Endothelial cell of umbilical vein (primary cell): ENCODE measurements around the gene ULK1. TPM values are rescaled to one million over a fixed set of nuclear protein-coding genes. Genes with fewer than 3 reads are reported as not detected.

ENCODE experiments used
- BruUV-seq: library from RNA; stranded (reverse); fragments of 400-500 nt; replicated peaks from 2 replicates; lab custom pipeline; 2021; lab: Mats Ljungman, UMichigan
- CTCF ChIA-PET: fragments of 300-600, 350-600 bp; sonication (Branson Sonifier 250); formaldehyde crosslinking; loops from one replicate; lab custom pipeline; 2021; ENCODE audit warnings: antibody characterized with exemption, inconsistent platforms; lab: Charles Lee
- POLR2A ChIA-PET: fragments of 300-600, 350-600 bp; sonication (Branson Sonifier 250); formaldehyde crosslinking; loops from one replicate; lab custom pipeline; 2021; ENCODE audit warnings: antibody characterized with exemption, inconsistent platforms; lab: Charles Lee
- DNase-seq: peaks from one replicate; pipeline ENCODE4 v3.0.0-alpha.2; 2011; ENCODE audit warnings: low read depth, low spot score
- FAIRE-seq: peaks from 2 replicates; lab custom pipeline; 2011; peaks lifted over from hg19 to GRCh38; lab: Jason Lieb, UNC
- H2AFZ ChIP-seq: 2 replicates; pipeline ENCODE4 v1.6.0; 2012; ENCODE audit warnings: low read depth, low read length, control low read depth, inconsistent platforms
- H3K27ac ChIP-seq: 2 replicates; pipeline ENCODE4 v1.5.1; 2011; ENCODE audit warnings: low read depth, mild to moderate bottlenecking, control low read depth, low read length, moderate library complexity; ENCODE audit not compliant: insufficient read depth
- H3K27me3 ChIP-seq, 2 experiments: 2 replicates each; pipeline versions ENCODE4 v1.6.0 to v1.6.1; 2011; ENCODE audit warnings: low read length in 2 of 2, mixed read lengths in 1 of 2; ENCODE audit not compliant: control insufficient read depth in 2 of 2, insufficient read depth in 2 of 2
- H3K36me3 ChIP-seq, 2 experiments: 2 replicates in 1 of 2; 3 replicates in 1 of 2; pipeline ENCODE4 v1.5.1; 2011; ENCODE audit warnings: low read length in 2 of 2, mild to moderate bottlenecking in 1 of 2, moderate library complexity in 1 of 2; ENCODE audit not compliant: control insufficient read depth in 2 of 2, insufficient read depth in 2 of 2; ENCODE audit errors: extremely low read depth in 1 of 2
- H3K4me1 ChIP-seq: 3 replicates; pipeline ENCODE4 v1.5.1; 2011; ENCODE audit warnings: mild to moderate bottlenecking, low read length; ENCODE audit not compliant: control insufficient read depth, insufficient read depth; ENCODE audit errors: extremely low read depth
- H3K4me2 ChIP-seq: 2 replicates; pipeline ENCODE4 v1.6.1; 2011; ENCODE audit warnings: low read length, control low read depth, mixed read lengths; ENCODE audit not compliant: insufficient read depth
- H3K4me3 ChIP-seq, 3 experiments: fragments of 200-600 bp in 1 of 3; sonication (generic), shearing (Covaris generic) in 1 of 3; replicated peaks in 1 of 3; 2 replicates each; pipeline ENCODE4 v1.5.1; 2011 to 2016; ENCODE audit warnings: control low read depth in 3 of 3, low read length in 3 of 3, mild to moderate bottlenecking in 2 of 3, inconsistent platforms in 1 of 3, low read depth in 1 of 3, moderate library complexity in 1 of 3; ENCODE audit not compliant: insufficient read depth in 1 of 3
- H3K79me2 ChIP-seq: 2 replicates; pipeline ENCODE4 v1.6.0; 2012; ENCODE audit warnings: low read length, inconsistent platforms; ENCODE audit not compliant: control insufficient read depth, insufficient read depth
- H3K9ac ChIP-seq: replicated peaks from 2 replicates; pipeline ENCODE3; 2011; ENCODE audit warnings: low read length, control low read depth; ENCODE audit not compliant: insufficient read depth; ENCODE audit errors: extremely low read depth
- H3K9me1 ChIP-seq: replicated peaks from 3 replicates; pipeline ENCODE4 v1.6.0; 2011; ENCODE audit warnings: mild to moderate bottlenecking, low read length; ENCODE audit not compliant: control insufficient read depth, insufficient read depth; ENCODE audit errors: extremely low read depth
- H3K9me3 ChIP-seq: replicated peaks from 2 replicates; pipeline ENCODE4 v1.5.1; 2012; ENCODE audit warnings: low read length, inconsistent platforms; ENCODE audit not compliant: control insufficient read depth, insufficient read depth
- H4K20me1 ChIP-seq: replicated peaks from 2 replicates; pipeline ENCODE3; 2011; ENCODE audit warnings: mild to moderate bottlenecking, low read length; ENCODE audit not compliant: control insufficient read depth, insufficient read depth; ENCODE audit errors: extremely low read depth
- EZH2 ChIP-seq: IDR thresholded peaks from 2 replicates; pipeline ENCODE4 v1.6.1; 2012; ENCODE audit warnings: borderline replicate concordance, low read depth, mild to moderate bottlenecking, moderate library complexity, low read length, inconsistent platforms; ENCODE audit not compliant: severe bottlenecking
- FOS ChIP-seq: IDR thresholded peaks from 2 replicates; pipeline ENCODE4 v1.6.1; 2011; ENCODE audit warnings: mild to moderate bottlenecking, low read length, moderate library complexity, borderline replicate concordance; ENCODE audit not compliant: insufficient read depth
- GATA2 ChIP-seq: IDR thresholded peaks from 2 replicates; pipeline ENCODE4 v1.7.0; 2011; ENCODE audit warnings: low read depth, mild to moderate bottlenecking, moderate library complexity, mixed read lengths, low read length; ENCODE audit not compliant: insufficient read length, insufficient read depth
- JUN ChIP-seq: IDR thresholded peaks from 2 replicates; pipeline ENCODE4 v1.6.1; 2011; ENCODE audit warnings: borderline replicate concordance, low read depth; ENCODE audit not compliant: insufficient read length, insufficient read depth
- MYC ChIP-seq: IDR thresholded peaks from one replicate; pipeline ENCODE4 v1.6.1; 2011; ENCODE audit warnings: mild to moderate bottlenecking, low read depth, low read length
- POLR2A ChIP-seq: IDR thresholded peaks from 2 replicates; pipeline ENCODE4 v1.6.1; 2012; ENCODE audit warnings: low read depth, mild to moderate bottlenecking, control low read depth, low read length
- POLR2AphosphoS5 ChIP-seq: IDR thresholded peaks from 2 replicates; pipeline ENCODE4 v1.6.1; 2012; ENCODE audit warnings: low read depth, mild to moderate bottlenecking, control low read depth, low read length, moderate library complexity; ENCODE audit not compliant: insufficient read depth
- dilution Hi-C: fragments of 300-500 bp; cut with MboI; formaldehyde crosslinking; loops from one replicate; pipeline ENCODE4 v1.15.0; 2019; ENCODE audit warnings: low sequenced_read_pairs; ENCODE audit not compliant: extremely low pct_ligation_motif_present
- intact Hi-C: fragments of 100-400 bp; cut with micrococcal nuclease; formaldehyde crosslinking; loops from one replicate; pipeline ENCODE4 v1.10.0; 2022
- polyA plus RNA-seq, 4 experiments: library from polyadenylated mRNA; depleted of rRNA in 3 of 4; stranded (reverse) in 3 of 4; unstranded in 1 of 4; fragments of >200 nt; gene quantifications; 2 replicates each; pipeline versions ENCODE4 v1.2.1 to v1.2.3, GENCODE V29; 2011 to 2012; ENCODE audit warnings: missing spikeins in 1 of 4
- total RNA-seq: library from RNA; stranded (reverse); gene quantifications from 2 replicates; pipeline ENCODE4 v1.2.3, GENCODE V29; 2021
- TF ChIP-seq, protein P1 (sequence below), 2 donors: IDR thresholded peaks; 1 replicate in 1 of 2; 2 replicates in 1 of 2; pipeline ENCODE4 v1.5.1; 2011; ENCODE audit warnings: low read length in 2 of 2, mild to moderate bottlenecking in 2 of 2, moderate library complexity in 2 of 2, control low read depth in 1 of 2, inconsistent platforms in 1 of 2, low read depth in 1 of 2; ENCODE audit not compliant: insufficient read depth in 1 of 2; ENCODE audit errors: extremely low read depth in 1 of 2
- TF ChIP-seq, protein P2 (sequence below): IDR thresholded peaks from 2 replicates; pipeline ENCODE4 v1.6.1; 2011; ENCODE audit not compliant: insufficient read depth, insufficient read length

The ULK1 gene
- total and polyA plus RNA-seq, 2 donors (not counting 3 experiments of a cell fraction or from before 2014, with no cell fraction given): 14.4 to 38.2 TPM

DNA sequence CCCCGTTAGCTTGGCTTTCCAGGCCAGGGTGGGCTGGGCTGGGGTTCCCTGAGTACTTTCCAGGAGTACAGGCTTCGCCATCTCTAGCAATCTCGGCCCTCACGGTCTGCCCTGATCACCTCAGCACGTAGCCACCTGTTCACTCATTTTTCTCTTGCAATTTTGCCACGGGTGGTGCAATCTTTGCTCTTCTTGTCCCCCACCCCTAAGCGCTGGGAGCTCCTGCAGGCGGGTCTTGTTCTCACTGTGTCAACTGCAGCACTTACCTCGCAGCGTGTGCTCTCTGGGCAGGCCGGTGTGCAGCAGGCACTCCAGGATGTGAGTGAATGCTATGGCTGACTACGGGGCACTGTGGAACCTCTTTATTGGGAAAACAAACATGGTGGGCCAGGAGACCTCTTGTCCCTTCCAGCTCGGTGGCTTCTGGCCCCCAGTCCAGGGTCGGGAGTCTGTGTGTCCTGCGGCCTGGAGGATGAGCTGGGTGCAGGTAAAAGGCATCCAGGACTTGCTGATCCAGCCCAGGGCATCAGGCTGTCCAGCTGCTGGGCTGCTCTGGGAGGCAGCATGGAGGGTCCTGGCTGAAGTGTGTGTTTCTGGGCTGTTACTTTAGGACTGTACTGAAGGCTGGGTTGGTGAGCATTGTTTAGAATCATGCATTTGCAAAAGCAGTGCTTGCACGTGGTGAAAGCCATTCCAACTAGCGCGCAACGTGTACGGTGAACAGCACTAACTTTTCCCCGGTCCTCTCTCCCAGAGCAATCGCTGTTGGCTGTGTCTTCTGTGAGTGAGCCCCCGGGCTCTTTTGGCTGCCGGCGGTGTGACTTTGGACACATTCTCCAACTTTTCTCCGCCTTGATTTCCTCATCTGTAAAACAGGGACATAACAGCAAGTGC, 1.5 kb upstream of the ULK1 start:
- no peak overlapping the region for H3K9ac ChIP-seq
- peaks cover 4% of the 10 kb centered on the region for H3K79me2 ChIP-seq
- H3K9me1 ChIP-seq: no peaks in the 10 kb centered on the region
- H3K27me3 ChIP-seq: peaks cover 0 to 5% of the 10 kb centered on the region in 2 experiments
- intact Hi-C loops: no loop called here
- no peak overlapping the region for H2AFZ ChIP-seq
- no peaks in the 10 kb centered on the region for H3K9me3 ChIP-seq
- H3K4me2 ChIP-seq: no peak overlapping the region
- POLR2A ChIA-PET: no interaction called here
- FAIRE-seq: no peak
- dilution Hi-C loops: no loop called here
- H3K36me3 ChIP-seq: no peaks in the 10 kb centered on the region
- TF ChIP-seq GATA2 (no peak), POLR2AphosphoS5 (no peak), MYC (no peak), JUN (no peak), FOS (no peak), POLR2A (no peak), EZH2 (no peak)
- TF ChIP-seq, protein P1, sequence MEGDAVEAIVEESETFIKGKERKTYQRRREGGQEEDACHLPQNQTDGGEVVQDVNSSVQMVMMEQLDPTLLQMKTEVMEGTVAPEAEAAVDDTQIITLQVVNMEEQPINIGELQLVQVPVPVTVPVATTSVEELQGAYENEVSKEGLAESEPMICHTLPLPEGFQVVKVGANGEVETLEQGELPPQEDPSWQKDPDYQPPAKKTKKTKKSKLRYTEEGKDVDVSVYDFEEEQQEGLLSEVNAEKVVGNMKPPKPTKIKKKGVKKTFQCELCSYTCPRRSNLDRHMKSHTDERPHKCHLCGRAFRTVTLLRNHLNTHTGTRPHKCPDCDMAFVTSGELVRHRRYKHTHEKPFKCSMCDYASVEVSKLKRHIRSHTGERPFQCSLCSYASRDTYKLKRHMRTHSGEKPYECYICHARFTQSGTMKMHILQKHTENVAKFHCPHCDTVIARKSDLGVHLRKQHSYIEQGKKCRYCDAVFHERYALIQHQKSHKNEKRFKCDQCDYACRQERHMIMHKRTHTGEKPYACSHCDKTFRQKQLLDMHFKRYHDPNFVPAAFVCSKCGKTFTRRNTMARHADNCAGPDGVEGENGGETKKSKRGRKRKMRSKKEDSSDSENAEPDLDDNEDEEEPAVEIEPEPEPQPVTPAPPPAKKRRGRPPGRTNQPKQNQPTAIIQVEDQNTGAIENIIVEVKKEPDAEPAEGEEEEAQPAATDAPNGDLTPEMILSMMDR (IDR thresholded peaks at IDR 0.05; ENCODE audit: extremely low read depth in 1 of 2, insufficient read depth in 1 of 2, low read depth in 1 of 2, low read length in 2 of 2): no peak
- TF ChIP-seq, protein P2, sequence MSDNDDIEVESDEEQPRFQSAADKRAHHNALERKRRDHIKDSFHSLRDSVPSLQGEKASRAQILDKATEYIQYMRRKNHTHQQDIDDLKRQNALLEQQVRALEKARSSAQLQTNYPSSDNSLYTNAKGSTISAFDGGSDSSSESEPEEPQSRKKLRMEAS: no peak
- no TSS peak for BruUV-seq
- DNase-seq: no peak
- no peaks in the 10 kb centered on the region for H4K20me1 ChIP-seq
- CTCF ChIA-PET: no interaction called here
- no peak overlapping the region for H3K27ac ChIP-seq
- peaks cover 9% of the 10 kb centered on the region for H3K4me1 ChIP-seq
- no peak overlapping the region for H3K4me3 ChIP-seq
